ENCODE results near the gene RAPGEF3.
A peak's percentile ranks its signal among the peaks of the same experiment; 100 is the strongest.

Gene RAPGEF3

GRCh38 chr12:47790676-47791350 lies 32.1 kb upstream of the RAPGEF3 start:
- no peak for DNase-seq

- no peak for DNase-seq
Observed at GRCh38 chr12:47789712-47790489, 31.2 kb upstream of the RAPGEF3 start.

- DNase-seq, result no peak
Observed at GRCh38 chr12:47789141-47789540, 30.5 kb upstream of the RAPGEF3 start.

- DNase-seq, result no peak
Observed at GRCh38 chr12:47787596-47788319, 29.1 kb upstream of the RAPGEF3 start.

GRCh38 chr12:47786662-47787280 lies 28.1 kb upstream of the RAPGEF3 start:
- DNase-seq, result no peak

- DNase-seq, result no peak
Observed at GRCh38 chr12:47785887-47786661, 27.4 kb upstream of the RAPGEF3 start.

GRCh38 chr12:47785036-47785886 lies 26.6 kb upstream of the RAPGEF3 start:
- DNase-seq, result no peak

GRCh38 chr12:47783821-47784819 lies 25.4 kb upstream of the RAPGEF3 start:
- DNase-seq, result no peak

GRCh38 chr12:47783024-47783755 lies 24.5 kb upstream of the RAPGEF3 start:
- no peak for DNase-seq

GRCh38 chr12:47782372-47782770 lies 23.7 kb upstream of the RAPGEF3 start:
- DNase-seq, result no peak

- DNase-seq, result no peak
Observed at GRCh38 chr12:47781479-47782371, 23.0 kb upstream of the RAPGEF3 start.

GRCh38 chr12:47779943-47780504 lies 21.3 kb upstream of the RAPGEF3 start:
- DNase-seq, result no peak

GRCh38 chr12:47779301-47779942 lies 20.7 kb upstream of the RAPGEF3 start:
- peak; percentile 92 to 95 for DNase-seq

- DNase-seq, result no peak
Observed at GRCh38 chr12:47778881-47779280, 20.2 kb upstream of the RAPGEF3 start.

- no peak for DNase-seq
Observed at GRCh38 chr12:47777741-47778558, 19.3 kb upstream of the RAPGEF3 start.

- DNase-seq, result no peak
Observed at GRCh38 chr12:47777151-47777550, 18.5 kb upstream of the RAPGEF3 start.
